ENCODE results near the gene C2orf78. TPM values are rescaled to one million over a fixed set of nuclear protein-coding genes. Genes with fewer than 3 reads are reported as not detected.
"Not testable (repeated sequence)": the region's sequence is repeated elsewhere in the genome, so short reads cannot be mapped to it uniquely, and the experiment has no call there.

The C2orf78 gene
- total and polyA plus RNA-seq, 4 donors = not detected

DNA sequence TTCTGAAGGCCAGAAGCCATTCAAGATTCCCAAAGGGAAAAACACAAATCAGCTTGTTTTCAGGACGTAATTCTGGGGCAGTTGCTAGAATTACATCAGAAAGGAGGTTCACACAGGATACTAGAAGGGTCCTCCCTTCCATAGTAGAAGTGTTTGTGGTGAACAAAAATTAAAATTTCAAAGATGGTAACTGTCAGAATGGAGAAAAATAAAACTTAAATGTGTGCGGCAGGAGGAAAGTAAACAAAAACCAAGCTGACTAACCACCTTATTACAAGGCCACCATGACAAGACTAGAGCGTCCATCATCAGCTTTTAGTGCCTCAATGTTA is 37.1 kb upstream of the C2orf78 start:
- TF ChIP-seq CTCF (IDR thresholded peaks at IDR 0.05; ENCODE audit: control extremely low read depth, extremely low read depth) = no peak
- Histone ChIP-seq H3K36me3 (ENCODE audit: control insufficient read depth in 4 of 4, insufficient read depth in 4 of 4, low read length in 4 of 4) (peaks cover 2 to 22% (median 20%) of the 10 kb centered on the region in 4 donors), H3K27me3 (ENCODE audit: control insufficient read depth in 3 of 3, insufficient read depth in 3 of 3, low read length in 2 of 3) (no peaks in the 10 kb centered on the region), H3K9ac (ENCODE audit: insufficient read depth in 1 of 2, low read length in 2 of 2) (no peak overlapping the region), H3K9me3 (ENCODE audit: control insufficient read depth in 4 of 4, insufficient read depth in 3 of 4, low read length in 3 of 4) (peaks cover 0 to 3% (median 0%) of the 10 kb centered on the region in 4 donors), H3K27ac (ENCODE audit: low read depth in 1 of 2, low read length in 1 of 2) (no peak overlapping the region), H3K4me1 (ENCODE audit: control insufficient read depth in 5 of 5, insufficient read depth in 5 of 5, low read length in 5 of 5) (peaks cover 0 to 2% (median 0%) of the 10 kb centered on the region in 5 donors), H3K4me3 (no peak overlapping the region)
- 79 to 81% methylated on average over 3 of the region's 3 CpGs for WGBS, 2 donors
- no peak for ATAC-seq (ENCODE audit: insufficient read depth, low FRiP score)
- DNase-seq = no peak

GRCh38 chr2:73749314-73749713 is 34.7 kb upstream of the C2orf78 start:
- H3K36me3 ChIP-seq (ENCODE audit: control insufficient read depth in 4 of 4, insufficient read depth in 4 of 4, low read length in 4 of 4) = peaks cover 8 to 29% (median 23%) of the 10 kb centered on the region in 4 donors
- no peak for DNase-seq
- no peak overlapping the region for H3K9ac ChIP-seq (ENCODE audit: insufficient read depth in 1 of 2, low read length in 2 of 2)
- H3K9me3 ChIP-seq (ENCODE audit: control insufficient read depth in 4 of 4, insufficient read depth in 3 of 4, low read length in 3 of 4) = no peaks in the 10 kb centered on the region
- no peak overlapping the region for H3K4me3 ChIP-seq
- no peak for ATAC-seq (ENCODE audit: insufficient read depth, low FRiP score)
- 46 to 81% methylated on average over 2 of the region's 2 CpGs for WGBS, 2 donors
- H3K27me3 ChIP-seq (ENCODE audit: control insufficient read depth in 3 of 3, insufficient read depth in 3 of 3, low read length in 2 of 3) = no peaks in the 10 kb centered on the region
- H3K27ac ChIP-seq (ENCODE audit: low read depth in 1 of 2, low read length in 1 of 2) = no peak overlapping the region
- H3K4me1 ChIP-seq (ENCODE audit: control insufficient read depth in 5 of 5, insufficient read depth in 5 of 5, low read length in 5 of 5) = peaks cover 0 to 2% (median 0%) of the 10 kb centered on the region in 5 donors
- no peak for TF ChIP-seq CTCF (IDR thresholded peaks at IDR 0.05; ENCODE audit: control extremely low read depth, extremely low read depth)

DNA sequence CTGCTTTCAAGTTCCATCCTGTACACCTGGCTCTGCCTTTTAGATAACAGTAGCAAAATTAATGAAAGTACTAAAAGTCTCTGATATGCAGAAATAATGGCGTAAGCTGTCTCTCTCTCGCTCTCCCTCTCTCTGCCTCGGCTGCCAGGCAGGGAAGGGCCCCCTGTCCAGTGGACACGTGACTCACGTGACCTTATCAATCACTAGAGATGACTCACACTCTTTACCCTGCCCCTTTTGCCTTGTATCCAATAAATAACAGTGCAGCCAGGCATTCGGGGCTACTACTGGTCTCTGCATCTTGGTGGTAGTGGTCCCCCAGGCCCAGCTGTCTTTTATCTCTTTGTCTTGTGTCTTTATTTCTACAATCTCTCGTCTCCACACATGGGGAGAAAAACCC is 29.7 kb upstream of the C2orf78 start:
- H3K4me1 ChIP-seq (ENCODE audit: control insufficient read depth in 5 of 5, insufficient read depth in 5 of 5, low read length in 5 of 5) = not testable (repeated sequence)

GRCh38 chr2:73759285-73759764 is 24.7 kb upstream of the C2orf78 start:
- Histone ChIP-seq H3K4me1 (ENCODE audit: control insufficient read depth in 5 of 5, insufficient read depth in 5 of 5, low read length in 5 of 5) (peaks cover 0 to 21% (median 5%) of the 10 kb centered on the region in 5 donors), H3K9ac (ENCODE audit: insufficient read depth in 1 of 2, low read length in 2 of 2) (no peak overlapping the region), H3K27ac (ENCODE audit: low read depth in 1 of 2, low read length in 1 of 2) (peak overlapping the region; percentile 45 to 49), H3K27me3 (ENCODE audit: control insufficient read depth in 3 of 3, insufficient read depth in 3 of 3, low read length in 2 of 3) (no peaks in the 10 kb centered on the region), H3K9me3 (ENCODE audit: control insufficient read depth in 4 of 4, insufficient read depth in 3 of 4, low read length in 3 of 4) (no peaks in the 10 kb centered on the region), H3K4me3 (no peak overlapping the region), H3K36me3 (ENCODE audit: control insufficient read depth in 4 of 4, insufficient read depth in 4 of 4, low read length in 4 of 4) (peaks cover 9 to 43% (median 25%) of the 10 kb centered on the region in 4 donors)
- no peak for ATAC-seq (ENCODE audit: insufficient read depth, low FRiP score)
- TF ChIP-seq CTCF (IDR thresholded peaks at IDR 0.05; ENCODE audit: control extremely low read depth, extremely low read depth) = no peak
- peak; percentile 33 to 71 (median 64) for DNase-seq
- 32 to 62% methylated on average over 3 of the region's 3 CpGs for WGBS, 2 donors

More for the DNA sequence above, 29.7 kb upstream of the C2orf78 start:
- not testable (repeated sequence) for H3K9me3 ChIP-seq (ENCODE audit: control insufficient read depth in 4 of 4, insufficient read depth in 3 of 4, low read length in 3 of 4); H3K9ac ChIP-seq (ENCODE audit: insufficient read depth in 1 of 2, low read length in 2 of 2); H3K27me3 ChIP-seq (ENCODE audit: control insufficient read depth in 3 of 3, insufficient read depth in 3 of 3, low read length in 2 of 3); H3K27ac ChIP-seq (ENCODE audit: low read depth in 1 of 2, low read length in 1 of 2); ATAC-seq (ENCODE audit: insufficient read depth, low FRiP score); H3K4me3 ChIP-seq; DNase-seq
- H3K36me3 ChIP-seq (ENCODE audit: control insufficient read depth in 4 of 4, insufficient read depth in 4 of 4, low read length in 4 of 4) = peaks cover 9 to 35% (median 28%) of the 10 kb centered on the region in 4 donors
- WGBS, 2 donors = 91 to 97% methylated on average over 7 of the region's 7 CpGs
